ENCODE results near the gene FN3KRP. TPM values are rescaled to one million over a fixed set of nuclear protein-coding genes. Genes with fewer than 3 reads are reported as not detected.

FN3KRP gene
- total and polyA plus RNA-seq, 2 of the 13 experiments (the other 11 are each of a cell fraction or from before 2014, with no cell fraction given): 22.4 to 28.2 TPM

- TF ChIP-seq KIAA2018 (CRISPR knock-in tag; IDR thresholded peaks at IDR 0.05; ENCODE audit: borderline replicate concordance): no peak
- TF ChIP-seq ISX (CRISPR knock-in tag; conservative IDR thresholded peaks at IDR 0.05): no peak
- TF ChIP-seq FOXC1 (CRISPR knock-in tag; IDR thresholded peaks at IDR 0.05; ENCODE audit: borderline replicate concordance): no peak
- TF ChIP-seq USF2 (IDR thresholded peaks at IDR 0.05; ENCODE audit: low read depth, low read length): no peak
- no peak for TF ChIP-seq USF2 (CRISPR knock-in tag; IDR thresholded peaks at IDR 0.05; ENCODE audit: borderline replicate concordance)
- TF ChIP-seq CTCF (CRISPR knock-in tag; IDR thresholded peaks at IDR 0.05): no peak
Measured at GRCh38 chr17:82666931-82667667, 49.4 kb upstream of the FN3KRP start (continued).
